GM12878 (cell line): ENCODE data around the gene CDK5R2. TPM values are rescaled to one million over a fixed set of nuclear protein-coding genes. Genes with fewer than 3 reads are reported as not detected.

Experiments used
- ATAC-seq: fragments of 200-7000 bp; cut with Tn5 transposase; 3 replicates; pipeline ENCODE4 v1.9.1; 2020; ENCODE audit warnings: mild to moderate bottlenecking, moderate library complexity
- BruUV-seq: library from RNA; stranded (reverse); fragments of 400-500 nt; replicated peaks from 2 replicates; lab custom pipeline; 2021; lab: Mats Ljungman, UMichigan
- CTCF ChIA-PET: fragments of 300-600 bp; sonication (Branson Sonifier 250); formaldehyde crosslinking; extraction: SDS; loops from one replicate; lab custom pipeline; 2021; ENCODE audit warnings: inconsistent platforms; lab: Yijun Ruan, JAX
- POLR2A ChIA-PET: fragments of 350-600 bp; formaldehyde crosslinking; extraction: SDS; loops from one replicate; lab custom pipeline; 2021; ENCODE audit warnings: inconsistent platforms; lab: Charles Lee
- RAD21 ChIA-PET: fragments of 300-600 bp; sonication (Branson Sonifier 250); formaldehyde crosslinking; loops from one replicate; lab custom pipeline; 2023; ENCODE audit warnings: antibody characterized with exemption; ENCODE audit not compliant: unreplicated experiment; lab: Charles Lee
- SMC1A ChIA-PET: fragments of 300-600 bp; sonication (Branson Sonifier 250); formaldehyde crosslinking; loops from one replicate; lab custom pipeline; 2023; ENCODE audit not compliant: unreplicated experiment, uncharacterized antibody; lab: Charles Lee
- DNase-seq: peaks from one replicate; pipeline ENCODE4 v3.0.0-alpha.2; 2011; ENCODE audit warnings: low read depth, low spot score
- FAIRE-seq: peaks from 3 replicates; lab custom pipeline; 2011; peaks lifted over from hg19 to GRCh38; lab: Jason Lieb, UNC
- H2AFZ ChIP-seq: 2 replicates; pipeline ENCODE4 v1.6.0; 2011; ENCODE audit warnings: low read depth, low read length, control low read depth; ENCODE audit not compliant: control insufficient read depth
- H3K27ac ChIP-seq: 2 replicates; pipeline ENCODE4 v1.5.1; 2011; ENCODE audit warnings: control low read depth; ENCODE audit not compliant: control insufficient read depth, insufficient read depth
- H3K27me3 ChIP-seq, 2 experiments: replicated peaks in 1 of 2; 2 replicates each; pipeline versions ENCODE4 v1.6.0 to v1.6.1; 2011; ENCODE audit warnings: low read length in 1 of 2; ENCODE audit not compliant: control insufficient read depth in 2 of 2, insufficient read depth in 2 of 2
- H3K36me3 ChIP-seq, 2 experiments: 2 replicates each; pipeline ENCODE4 v1.5.1; 2011; ENCODE audit warnings: low read length in 1 of 2; ENCODE audit not compliant: control insufficient read depth in 2 of 2, insufficient read depth in 2 of 2
- H3K4me1 ChIP-seq: 2 replicates; pipeline ENCODE4 v1.6.1; 2011; ENCODE audit warnings: mild to moderate bottlenecking, low read length, moderate library complexity, mixed read lengths; ENCODE audit not compliant: control insufficient read depth, insufficient read depth
- H3K4me2 ChIP-seq: 2 replicates; pipeline ENCODE4 v1.6.0; 2011; ENCODE audit warnings: control low read depth; ENCODE audit not compliant: control insufficient read depth, insufficient read depth
- H3K4me3 ChIP-seq: fragments of 200-600 bp; sonication (generic); 2 replicates; pipeline ENCODE4 v1.5.1; 2016
- H3K79me2 ChIP-seq: 2 replicates; pipeline ENCODE4 v1.6.0; 2011; ENCODE audit warnings: low read length; ENCODE audit not compliant: control insufficient read depth, insufficient read depth
- H3K9ac ChIP-seq: 2 replicates; pipeline ENCODE4 v1.8.0; 2011; ENCODE audit warnings: low read length, control low read depth, mixed read lengths; ENCODE audit not compliant: control insufficient read depth, insufficient read depth
- H3K9me3 ChIP-seq: replicated peaks from 3 replicates; pipeline ENCODE4 v1.5.1; 2011; ENCODE audit warnings: mild to moderate bottlenecking, low read length; ENCODE audit not compliant: control insufficient read depth, insufficient read depth
- H4K20me1 ChIP-seq: 2 replicates; pipeline ENCODE4 v1.6.0; 2011; ENCODE audit not compliant: control insufficient read depth, insufficient read depth
- BMI1 ChIP-seq: fragments of 450-650 bp; IDR thresholded peaks from 2 replicates; pipeline ENCODE4 v1.6.1; 2016; ENCODE audit warnings: mild to moderate bottlenecking, moderate library complexity, borderline replicate concordance
- BRCA1 ChIP-seq: IDR thresholded peaks from 2 replicates; pipeline ENCODE4 v1.6.1; 2011; ENCODE audit warnings: low read depth, low read length, improper control_type of control experiment
- CBX3 ChIP-seq: fragments of 200-600 bp; sonication (generic); IDR thresholded peaks from 2 replicates; pipeline ENCODE4 v1.6.1; 2016; ENCODE audit warnings: low read depth, borderline replicate concordance
- CREB1 ChIP-seq: IDR thresholded peaks from 2 replicates; pipeline ENCODE4 v1.6.1; 2012; ENCODE audit warnings: low read depth, mild to moderate bottlenecking, inconsistent platforms
- CTCF ChIP-seq, 3 experiments: IDR thresholded peaks in 2 of 3; conservative IDR thresholded peaks in 1 of 3; 2 replicates each; pipeline ENCODE4 v1.5.1; 2011; ENCODE audit warnings: low read depth in 3 of 3, low read length in 3 of 3, mild to moderate bottlenecking in 3 of 3, control low read depth in 2 of 3, moderate library complexity in 2 of 3, inconsistent platforms in 1 of 3, mixed read lengths in 1 of 3; ENCODE audit not compliant: control insufficient read depth in 2 of 3, insufficient read depth in 1 of 3; ENCODE audit errors: extremely low read depth in 1 of 3
- E4F1 ChIP-seq: fragments of 450-650 bp; IDR thresholded peaks from 2 replicates; pipeline ENCODE4 v1.6.1; 2018; ENCODE audit warnings: borderline replicate concordance, mild to moderate bottlenecking; ENCODE audit not compliant: partially characterized antibody
- ETV6 ChIP-seq, 2 experiments: fragments of 450-650 bp in 1 of 2; IDR thresholded peaks in 1 of 2; conservative IDR thresholded peaks in 1 of 2; 2 replicates each; pipeline ENCODE4 v1.6.1; 2014; ENCODE audit warnings: antibody characterized with exemption in 1 of 2, borderline replicate concordance in 1 of 2, low read depth in 1 of 2, mild to moderate bottlenecking in 1 of 2, moderate library complexity in 1 of 2
- GATAD2B ChIP-seq: fragments of 450-650 bp; conservative IDR thresholded peaks from 2 replicates; pipeline ENCODE4 v1.6.1; 2017; ENCODE audit warnings: low read depth, mild to moderate bottlenecking, moderate library complexity
- IRF3 ChIP-seq: fragments of 450-650 bp; IDR thresholded peaks from 2 replicates; pipeline ENCODE4 v1.6.1; 2014; ENCODE audit warnings: mild to moderate bottlenecking
- KDM1A ChIP-seq: fragments of 200-600 bp; sonication (generic); IDR thresholded peaks from 2 replicates; pipeline ENCODE4 v1.6.1; 2016; ENCODE audit warnings: borderline replicate concordance
- LARP7 ChIP-seq: fragments of 450-650 bp; IDR thresholded peaks from 2 replicates; pipeline ENCODE4 v1.6.1; 2017; ENCODE audit warnings: mild to moderate bottlenecking
- NFYB ChIP-seq: IDR thresholded peaks from 2 replicates; pipeline ENCODE4 v1.6.1; 2011; ENCODE audit warnings: low read depth, mild to moderate bottlenecking, low read length, improper control_type of control experiment, moderate library complexity; ENCODE audit not compliant: insufficient read depth
- SIX5 ChIP-seq: IDR thresholded peaks from 2 replicates; pipeline ENCODE4 v1.6.1; 2011; ENCODE audit warnings: mild to moderate bottlenecking, low read depth, low read length, moderate library complexity; ENCODE audit not compliant: severe bottlenecking
- SRF ChIP-seq, 2 experiments: IDR thresholded peaks; 2 replicates each; pipeline ENCODE4 v1.6.1; 2011; ENCODE audit warnings: low read depth in 2 of 2, low read length in 2 of 2, mild to moderate bottlenecking in 1 of 2, moderate library complexity in 1 of 2
- USF1 ChIP-seq: IDR thresholded peaks from 2 replicates; pipeline ENCODE4 v1.6.1; 2011; ENCODE audit warnings: borderline replicate concordance, low read depth, mild to moderate bottlenecking, moderate library complexity, mixed read lengths, low read length; ENCODE audit not compliant: insufficient read depth; ENCODE audit errors: extremely low read length
- WRNIP1 ChIP-seq: IDR thresholded peaks from 2 replicates; pipeline ENCODE4 v1.6.1; 2011; ENCODE audit warnings: low read depth, low read length, improper control_type of control experiment, borderline replicate concordance
- ZNF207 ChIP-seq: fragments of 450-650 bp; IDR thresholded peaks from 2 replicates; pipeline ENCODE4 v1.6.1; 2014; ENCODE audit warnings: antibody characterized with exemption, mild to moderate bottlenecking, borderline replicate concordance
- WGBS: methylation state at CpG from one replicate; pipeline ENCODE4 v1.1.6; 2016; ENCODE audit warnings: low lambda C conversion rate; ENCODE audit not compliant: insufficient replicate concordance, insufficient coverage; ENCODE audit errors: missing lambda C conversion rate; 5-methylcytosine and 5-hydroxymethylcytosine counted together
- in situ Hi-C: fragments of 300-500 bp; cut with MboI; formaldehyde crosslinking; loops from 9 replicates; pipeline ENCODE4 v1.14.3; 2018; ENCODE audit warnings: mixed read lengths
- intact Hi-C: fragments of 100-400 bp; cut with micrococcal nuclease; formaldehyde crosslinking; loops from one replicate; pipeline ENCODE4 v1.14.2; 2022; ENCODE audit not compliant: unreplicated experiment
- polyA plus RNA-seq, 11 experiments: library from polyadenylated mRNA; depleted of rRNA in 4 of 11; unstranded in 6 of 11; stranded (reverse) in 5 of 11; fragments of >200 nt; fragmentation: Nextera tagmentation in 4 of 11; fragmentation: Illumina TruSeq in 1 of 11; extraction: Ambion mirVana in 4 of 11; extraction: Trizol in 1 of 11; gene quantifications; 1 replicate in 1 of 11; 2 replicates in 10 of 11; pipeline versions ENCODE4 v1.2.1 to v1.2.3, GENCODE V29; 2011 to 2016; ENCODE audit warnings: inconsistent platforms in 2 of 11, missing spikeins in 2 of 11, low read depth in 1 of 11
- total RNA-seq, 4 experiments: library from RNA; depleted of rRNA in 3 of 4; stranded (reverse); fragments of >200 nt in 3 of 4; fragmentation: Illumina TruSeq in 1 of 4; extraction: Trizol in 1 of 4; gene quantifications; 2 replicates each; pipeline versions ENCODE4 v1.2.1 to v1.2.3, GENCODE V29; 2013 to 2021

Gene CDK5R2
- total and polyA plus RNA-seq, 10 of the 15 experiments (the other 5 are each of a cell fraction or from before 2014, with no cell fraction given): not detected

GRCh38 chr2:218927422-218927821, 32.0 kb upstream of the CDK5R2 start (continued):
- TF ChIP-seq GATAD2B: no peak
- TF ChIP-seq, all 136 proteins: peak for 0

- BruUV-seq: no TSS peak
- ChIA-PET CTCF (interaction anchor here (1.9 kb wide), 1 partner anchor 13 kb away, joined by 5 read pairs; no protein-coding TSS in a partner anchor), POLR2A (no interaction called here), SMC1A (no interaction called here), RAD21 (no interaction called here)
- WGBS: 92% methylated on average over 2 of the region's 4 CpGs
- H4K20me1 ChIP-seq: no peaks in the 10 kb centered on the region
- peaks cover 9% of the 10 kb centered on the region; the same call in 1 of the 3 replicates for H3K9me3 ChIP-seq
- no peak for DNase-seq
- no peaks in the 10 kb centered on the region for H3K27me3 ChIP-seq
- no peaks in the 10 kb centered on the region for H3K79me2 ChIP-seq
- no peak for ATAC-seq
- no peak overlapping the region for H2AFZ ChIP-seq
- no peak overlapping the region for H3K4me3 ChIP-seq
- no peak overlapping the region for H3K27ac ChIP-seq
- in situ Hi-C loops (no loop called here), intact Hi-C loops (no loop called here)
- H3K4me2 ChIP-seq: no peak overlapping the region
- H3K4me1 ChIP-seq: no peaks in the 10 kb centered on the region
- FAIRE-seq: no peak
- H3K9ac ChIP-seq: no peak overlapping the region
- no peaks in the 10 kb centered on the region for H3K36me3 ChIP-seq
- TF ChIP-seq USF1 (no peak), CREB1 (no peak), BRCA1 (no peak), SRF (IDR thresholded peaks at IDR 0.05; ENCODE audit: low read depth in 2 of 2, low read length in 2 of 2) (no peak), WRNIP1 (no peak), ETV6 (conservative IDR thresholded peaks at IDR 0.05 in 1 of 2, IDR thresholded peaks at IDR 0.05 in 1 of 2; ENCODE audit: borderline replicate concordance in 1 of 2, low read depth in 1 of 2) (no peak), IRF3 (no peak), CTCF (IDR thresholded peaks at IDR 0.05 in 2 of 3, conservative IDR thresholded peaks at IDR 0.05 in 1 of 3; ENCODE audit: control insufficient read depth in 2 of 3, extremely low read depth in 1 of 3, insufficient read depth in 1 of 3, low read depth in 3 of 3, low read length in 3 of 3) (no peak), CBX3 (no peak), SIX5 (no peak), E4F1 (no peak), BMI1 (no peak), ZNF207 (no peak), LARP7 (no peak), NFYB (no peak), KDM1A (no peak)
Measured at GRCh38 chr2:218927876-218928275, 31.6 kb upstream of the CDK5R2 start.
